MCF 10A (cell line): ENCODE results near the gene SLC25A12. TPM values are rescaled to one million over a fixed set of nuclear protein-coding genes. Genes with fewer than 3 reads are reported as not detected.
A peak's percentile ranks its signal among the peaks of the same experiment; 100 is the strongest.

Experiments used
- BruUV-seq: library from RNA; stranded (reverse); fragments of 400-500 nt; replicated peaks from 2 replicates; lab custom pipeline; 2021; lab: Mats Ljungman, UMichigan
- CTCF ChIA-PET: fragments of 300-600 bp; sonication (Branson Sonifier 250); formaldehyde crosslinking; extraction: SDS; loops from one replicate; lab custom pipeline; 2021; ENCODE audit warnings: antibody characterized with exemption, inconsistent platforms; lab: Yijun Ruan, JAX
- POLR2A ChIA-PET: fragments of 300-600, 350-650 bp; sonication (Branson Sonifier 250); formaldehyde crosslinking; extraction: SDS; loops from one replicate; lab custom pipeline; 2020; ENCODE audit warnings: antibody characterized with exemption, inconsistent platforms; lab: Yijun Ruan, JAX
- DNase-seq: peaks from one replicate; pipeline ENCODE4 v3.0.0-alpha.2; 2018; ENCODE audit not compliant: unreplicated experiment
- H3K27ac Mint-ChIP-seq: one replicate; pipeline ENCODE4 v1.8.0; 2022; ENCODE audit warnings: mild to moderate bottlenecking, low read depth, mixed read lengths; ENCODE audit not compliant: unreplicated experiment
- H3K27me3 Mint-ChIP-seq: one replicate; pipeline ENCODE4 v1.8.0; 2022; ENCODE audit warnings: mixed read lengths; ENCODE audit not compliant: insufficient read depth, unreplicated experiment
- H3K36me3 Mint-ChIP-seq: one replicate; pipeline ENCODE4 v1.8.0; 2022; ENCODE audit warnings: mild to moderate bottlenecking, moderate library complexity, mixed read lengths; ENCODE audit not compliant: insufficient read depth, unreplicated experiment
- H3K4me1 Mint-ChIP-seq: one replicate; pipeline ENCODE4 v1.8.0; 2022; ENCODE audit warnings: mixed read lengths; ENCODE audit not compliant: insufficient read depth, unreplicated experiment
- H3K4me3 Mint-ChIP-seq: one replicate; pipeline ENCODE4 v1.8.0; 2022; ENCODE audit warnings: mild to moderate bottlenecking, moderate library complexity, mixed read lengths; ENCODE audit not compliant: unreplicated experiment
- H3K9me3 Mint-ChIP-seq: one replicate; pipeline ENCODE4 v1.8.0; 2022; ENCODE audit warnings: mixed read lengths; ENCODE audit not compliant: unreplicated experiment
- intact Hi-C: fragments of 100-400 bp; cut with micrococcal nuclease; formaldehyde crosslinking; loops from 2 replicates; pipeline ENCODE4 v1.14.1; 2022
- total RNA-seq: library from RNA; stranded (reverse); gene quantifications from 2 replicates; pipeline ENCODE4 v1.2.3, GENCODE V29; 2022
- TF ChIP-seq, protein P1 (sequence below): fragments of 200-600 bp; IDR thresholded peaks from one replicate; pipeline ENCODE4 v1.8.0; 2022; ENCODE audit warnings: antibody characterized with exemption, mild to moderate bottlenecking; ENCODE audit not compliant: unreplicated experiment

Gene SLC25A12
- total RNA-seq, 1 experiment from 2014 or later: 12.5 TPM

DNA sequence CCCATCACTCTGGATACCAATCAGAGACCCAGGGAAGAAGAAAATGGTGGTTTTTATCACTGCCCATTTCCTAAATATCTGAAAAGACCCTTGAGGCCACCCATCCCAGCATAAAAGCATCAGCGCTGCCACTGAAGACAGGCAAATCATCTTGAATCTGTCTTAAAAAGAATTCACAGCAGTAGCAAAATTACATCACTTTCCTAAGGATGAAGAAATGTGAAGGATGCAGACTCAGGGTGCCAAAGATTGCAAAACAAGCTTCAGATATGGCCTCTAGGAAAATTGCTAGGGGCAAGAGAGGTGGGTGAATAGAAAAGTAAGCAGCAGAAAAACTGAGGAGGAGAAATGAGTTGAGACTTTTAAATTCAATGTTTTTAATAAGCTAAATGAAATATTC, 70.0 kb downstream of the SLC25A12 start:
- no peaks in the 10 kb centered on the region for H3K9me3 Mint-ChIP-seq
- H3K27me3 Mint-ChIP-seq: no peaks in the 10 kb centered on the region
- ChIA-PET CTCF (interaction anchor here (0.6 to 1.3 kb wide), 3 partner anchors 70 to 1840 kb away, joined by 3 to 5 read pairs (median 4); partner anchors contain the start of genes DLX1 and SLC25A12), POLR2A (interaction anchor here (0.5 to 0.8 kb wide), 2 partner anchors 17 to 26 kb away, joined by 3 to 4 read pairs; no protein-coding TSS in a partner anchor)
- H3K36me3 Mint-ChIP-seq: peaks cover 48% of the 10 kb centered on the region
- no TSS peak for BruUV-seq
- TF ChIP-seq, protein P1, sequence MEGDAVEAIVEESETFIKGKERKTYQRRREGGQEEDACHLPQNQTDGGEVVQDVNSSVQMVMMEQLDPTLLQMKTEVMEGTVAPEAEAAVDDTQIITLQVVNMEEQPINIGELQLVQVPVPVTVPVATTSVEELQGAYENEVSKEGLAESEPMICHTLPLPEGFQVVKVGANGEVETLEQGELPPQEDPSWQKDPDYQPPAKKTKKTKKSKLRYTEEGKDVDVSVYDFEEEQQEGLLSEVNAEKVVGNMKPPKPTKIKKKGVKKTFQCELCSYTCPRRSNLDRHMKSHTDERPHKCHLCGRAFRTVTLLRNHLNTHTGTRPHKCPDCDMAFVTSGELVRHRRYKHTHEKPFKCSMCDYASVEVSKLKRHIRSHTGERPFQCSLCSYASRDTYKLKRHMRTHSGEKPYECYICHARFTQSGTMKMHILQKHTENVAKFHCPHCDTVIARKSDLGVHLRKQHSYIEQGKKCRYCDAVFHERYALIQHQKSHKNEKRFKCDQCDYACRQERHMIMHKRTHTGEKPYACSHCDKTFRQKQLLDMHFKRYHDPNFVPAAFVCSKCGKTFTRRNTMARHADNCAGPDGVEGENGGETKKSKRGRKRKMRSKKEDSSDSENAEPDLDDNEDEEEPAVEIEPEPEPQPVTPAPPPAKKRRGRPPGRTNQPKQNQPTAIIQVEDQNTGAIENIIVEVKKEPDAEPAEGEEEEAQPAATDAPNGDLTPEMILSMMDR: no peak
- no peak overlapping the region for H3K4me3 Mint-ChIP-seq
- no peak overlapping the region for H3K27ac Mint-ChIP-seq
- DNase-seq: peak; percentile 59
- intact Hi-C loops: no loop called here
- peaks cover 6% of the 10 kb centered on the region for H3K4me1 Mint-ChIP-seq

DNA sequence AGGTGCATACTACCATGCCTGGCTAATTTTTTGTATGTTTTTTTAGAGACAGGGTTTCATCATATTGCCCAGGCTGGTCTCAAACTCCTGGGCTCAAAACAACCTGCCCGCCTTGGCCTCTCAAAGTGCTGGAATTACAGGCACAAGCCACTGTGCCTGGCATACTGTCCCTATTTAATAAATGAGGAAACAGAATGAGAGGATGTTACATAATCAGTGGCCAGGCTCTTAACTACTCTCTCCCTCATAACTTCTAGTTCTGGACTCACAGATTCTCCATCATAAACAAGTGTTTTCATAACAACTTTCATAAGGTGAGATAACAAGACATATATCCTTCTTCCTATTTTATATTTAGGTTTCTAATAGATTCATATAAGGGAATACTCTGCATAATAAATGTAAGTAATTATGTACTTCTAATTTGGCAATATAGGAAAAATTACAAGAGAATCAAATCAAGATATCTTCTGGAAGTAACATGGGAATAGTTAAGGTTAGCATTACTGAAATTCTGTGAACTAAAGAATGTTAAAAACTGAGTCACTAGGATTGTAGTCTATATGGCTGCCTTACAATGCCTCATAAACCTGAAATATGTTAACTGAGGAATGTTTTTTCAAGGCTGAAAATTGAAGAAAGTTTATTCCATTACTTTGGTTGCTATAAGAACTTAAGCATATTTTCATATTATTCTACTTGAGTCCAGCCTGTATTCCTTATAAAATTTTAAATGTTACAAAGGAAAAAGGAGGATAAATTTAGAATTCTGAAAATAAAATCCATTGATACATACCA, 71.3 kb downstream of the SLC25A12 start:
- TF ChIP-seq, protein P1: no peak
- peaks cover 42% of the 10 kb centered on the region for H3K36me3 Mint-ChIP-seq
- H3K27ac Mint-ChIP-seq: no peak overlapping the region
- DNase-seq: no peak
- H3K4me1 Mint-ChIP-seq: peaks cover 6% of the 10 kb centered on the region
- no peak overlapping the region for H3K4me3 Mint-ChIP-seq
- POLR2A ChIA-PET: interaction anchor here (0.8 kb wide), 1 partner anchor 16 kb away, joined by 3 read pairs; no protein-coding TSS in a partner anchor
- intact Hi-C loops: no loop called here
- H3K9me3 Mint-ChIP-seq: no peaks in the 10 kb centered on the region
- H3K27me3 Mint-ChIP-seq: no peaks in the 10 kb centered on the region
- BruUV-seq: no TSS peak
- CTCF ChIA-PET: no interaction called here

DNA sequence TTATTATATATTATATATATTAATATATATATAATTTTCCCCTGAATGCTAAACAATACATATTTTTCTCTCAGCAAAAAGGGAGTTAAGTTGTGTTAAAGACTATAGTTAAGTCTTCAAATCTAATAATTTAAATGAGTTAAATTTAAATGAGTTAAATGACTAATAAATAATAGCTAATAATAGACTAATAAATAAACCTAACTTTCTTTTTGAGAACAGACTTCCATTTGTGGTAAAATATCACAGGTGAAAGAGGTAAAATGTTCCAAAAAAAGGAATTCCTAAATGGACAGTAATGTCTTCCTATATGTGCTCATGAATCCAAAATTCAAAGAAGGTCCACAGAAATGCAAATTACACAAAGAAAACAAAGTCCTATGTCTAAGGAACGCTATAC, 74.6 kb downstream of the SLC25A12 start:
- Mint-ChIP-seq H3K36me3 (peaks cover 24% of the 10 kb centered on the region), H3K4me3 (no peak overlapping the region), H3K4me1 (peaks cover 6% of the 10 kb centered on the region), H3K27me3 (no peaks in the 10 kb centered on the region), H3K9me3 (no peaks in the 10 kb centered on the region), H3K27ac (no peak overlapping the region)
- no peak for DNase-seq
- ChIA-PET POLR2A (interaction anchor here (1.3 kb wide), 1 partner anchor 284 kb away, joined by 5 read pairs; the partner anchor contains the start of gene DLX2), CTCF (interaction anchor here (0.9 to 1.2 kb wide), 3 partner anchors 14 to 642 kb away, joined by 3 to 4 read pairs (median 3); no protein-coding TSS in a partner anchor)
- TF ChIP-seq, protein P1: no peak
- BruUV-seq: no TSS peak
- intact Hi-C loops: no loop called here

DNA sequence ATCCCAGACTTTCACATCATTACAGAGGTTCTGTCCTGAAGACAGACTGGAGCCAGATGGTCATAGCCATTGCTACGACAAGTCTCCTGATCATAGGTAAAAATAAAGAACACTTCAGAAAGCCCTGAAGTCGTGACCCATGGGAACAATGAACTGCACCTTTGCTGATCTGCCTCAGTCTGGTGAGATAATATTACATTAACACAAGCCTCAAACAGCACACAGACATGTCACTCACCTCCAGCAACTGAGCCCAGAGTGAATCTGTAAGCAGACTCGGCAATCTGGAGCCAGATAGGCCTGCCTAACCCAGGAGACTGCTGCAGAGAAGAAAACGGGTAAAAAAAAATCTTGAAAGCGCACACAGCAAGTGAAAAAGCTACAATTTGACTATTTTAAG, 79.2 kb downstream of the SLC25A12 start:
- POLR2A ChIA-PET: interaction anchor here (0.6 to 2.0 kb wide), 4 partner anchors 8 to 466 kb away, joined by 3 to 8 read pairs (median 4); partner anchors contain the start of genes DLX2 and HAT1
- BruUV-seq: no TSS peak
- no peak for DNase-seq
- intact Hi-C loops: loop anchor here (5.0 kb wide), 2 partner anchors 108 to 243 kb away; no protein-coding TSS in a partner anchor
- no peak overlapping the region for H3K4me3 Mint-ChIP-seq
- H3K27me3 Mint-ChIP-seq: no peaks in the 10 kb centered on the region
- TF ChIP-seq, protein P1: no peak
- H3K36me3 Mint-ChIP-seq: peaks cover 18% of the 10 kb centered on the region
- H3K9me3 Mint-ChIP-seq: no peaks in the 10 kb centered on the region
- no peak overlapping the region for H3K27ac Mint-ChIP-seq
- no peaks in the 10 kb centered on the region for H3K4me1 Mint-ChIP-seq
- CTCF ChIA-PET: no interaction called here
